NB4 (cell line): Measurements from ENCODE around the gene DOCK2.

Experiments used
- CTCF ChIP-seq: IDR thresholded peaks from one replicate; pipeline ENCODE4 v1.5.1; 2012; ENCODE audit warnings: low read depth, low read length
- POLR2A ChIP-seq: IDR thresholded peaks from 2 replicates; pipeline ENCODE4 v1.6.1; 2011; ENCODE audit warnings: mild to moderate bottlenecking; ENCODE audit not compliant: insufficient read length; ENCODE audit errors: extremely low read depth

- TF ChIP-seq POLR2A, result no peak
- TF ChIP-seq CTCF, result no peak
These were observed 152.4 kb downstream of the DOCK2 start for GRCh38 chr5:169789417-169789940.
